ENCODE data around the gene TSC22D4. TPM values are rescaled to one million over a fixed set of nuclear protein-coding genes. Genes with fewer than 3 reads are reported as not detected.
A peak's percentile ranks its signal among the peaks of the same experiment; 100 is the strongest.
"Not testable (repeated sequence)": the region's sequence is repeated elsewhere in the genome, so short reads cannot be mapped to it uniquely, and the experiment has no call there.

TSC22D4 gene
- total and polyA plus RNA-seq, 9 of the 15 experiments (the other 6 are each of a cell fraction or from before 2014, with no cell fraction given) = 0.37 to 107 (median 28.7) TPM

DNA sequence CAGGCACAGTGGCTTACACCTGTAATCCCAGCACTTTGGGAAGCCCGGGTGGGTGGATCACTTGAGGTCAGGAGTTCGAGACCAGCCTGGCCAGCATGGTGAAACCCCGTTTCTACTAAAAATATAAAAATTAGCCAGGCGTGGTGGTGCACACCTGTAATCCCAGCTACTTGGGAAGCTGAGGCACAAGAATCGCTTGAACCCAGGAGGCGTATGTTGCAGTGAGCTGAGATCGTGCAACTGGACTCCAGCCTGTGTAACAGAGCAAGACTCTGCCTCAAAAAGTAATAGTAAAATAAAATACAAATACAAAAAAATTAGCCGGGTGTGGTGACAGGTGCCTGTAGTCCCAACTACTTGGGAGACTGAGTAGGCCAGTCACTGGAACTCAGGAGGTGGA is 40.3 kb downstream of the TSC22D4 start:
- Histone ChIP-seq H3K4me1 (replicated peaks in 1 of 2; ENCODE audit: control insufficient read depth in 2 of 2, insufficient read depth in 2 of 2, low read length in 2 of 2) (peaks cover 33 to 68% of the 10 kb centered on the region in 2 experiments), H3K36me3 (ENCODE audit: control insufficient read depth, insufficient read depth, low read length) (peaks cover 18% of the 10 kb centered on the region), H3K27ac (ENCODE audit: extremely low read depth, low read depth, low read length) (peak overlapping the region; percentile 83; the same call in 1 of the 3 replicates), H3K79me2 (ENCODE audit: control insufficient read depth, insufficient read depth, low read length) (peaks cover 28% of the 10 kb centered on the region), H2AFZ (ENCODE audit: low read depth, low read length) (peak overlapping the region; percentile 96; the same call in 1 of the 2 replicates)
- intact Hi-C loops (cut with micrococcal nuclease); BruUV-seq (replicated peaks); H3K4me3 ChIP-seq; ATAC-seq; CTCF ChIA-PET (ENCODE audit: low intra/inter-chr PET ratio); in situ Hi-C loops (cut with MboI); H4K20me1 ChIP-seq (replicated peaks; ENCODE audit: control insufficient read depth, insufficient read depth, low read length); H3K4me2 ChIP-seq (ENCODE audit: insufficient read depth, low read length); H3K9ac ChIP-seq (ENCODE audit: insufficient read depth in 1 of 2, low read depth in 2 of 2, low read length in 2 of 2); DNase-seq (ENCODE audit: extremely low read depth in 1 of 4, low spot score in 3 of 4); H3K27me3 ChIP-seq (ENCODE audit: control insufficient read depth in 2 of 2, insufficient read depth in 2 of 2, low read length in 2 of 2); H3K9me3 ChIP-seq (replicated peaks; ENCODE audit: control insufficient read depth, insufficient read depth, low read depth, low read length); H3K9me1 ChIP-seq (ENCODE audit: control insufficient read depth, insufficient read depth, low read length); FAIRE-seq: not testable (repeated sequence)
- POLR2A ChIA-PET = interaction anchor here (1.1 to 4.3 kb wide), 2 partner anchors 10 to 11 kb away, joined by 5 to 44 read pairs; partner anchors contain the start of genes MEPCE and ZCWPW1
- 83% methylated on average over 8 of the region's 8 CpGs for WGBS (ENCODE audit: insufficient coverage, low coverage, missing lambda C conversion rate)
- TF ChIP-seq, protein P1, sequence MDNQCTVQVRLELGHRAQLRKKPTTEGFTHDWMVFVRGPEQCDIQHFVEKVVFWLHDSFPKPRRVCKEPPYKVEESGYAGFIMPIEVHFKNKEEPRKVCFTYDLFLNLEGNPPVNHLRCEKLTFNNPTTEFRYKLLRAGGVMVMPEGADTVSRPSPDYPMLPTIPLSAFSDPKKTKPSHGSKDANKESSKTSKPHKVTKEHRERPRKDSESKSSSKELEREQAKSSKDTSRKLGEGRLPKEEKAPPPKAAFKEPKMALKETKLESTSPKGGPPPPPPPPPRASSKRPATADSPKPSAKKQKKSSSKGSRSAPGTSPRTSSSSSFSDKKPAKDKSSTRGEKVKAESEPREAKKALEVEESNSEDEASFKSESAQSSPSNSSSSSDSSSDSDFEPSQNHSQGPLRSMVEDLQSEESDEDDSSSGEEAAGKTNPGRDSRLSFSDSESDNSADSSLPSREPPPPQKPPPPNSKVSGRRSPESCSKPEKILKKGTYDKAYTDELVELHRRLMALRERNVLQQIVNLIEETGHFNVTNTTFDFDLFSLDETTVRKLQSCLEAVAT (IDR thresholded peaks at IDR 0.05) = peak in 1 of 2 experiments; percentile 70; a peak in 1 of 4 replicates
- peak; percentile 43; the same call in 1 of the 2 replicates for TF ChIP-seq BCOR (IDR thresholded peaks at IDR 0.05)

DNA sequence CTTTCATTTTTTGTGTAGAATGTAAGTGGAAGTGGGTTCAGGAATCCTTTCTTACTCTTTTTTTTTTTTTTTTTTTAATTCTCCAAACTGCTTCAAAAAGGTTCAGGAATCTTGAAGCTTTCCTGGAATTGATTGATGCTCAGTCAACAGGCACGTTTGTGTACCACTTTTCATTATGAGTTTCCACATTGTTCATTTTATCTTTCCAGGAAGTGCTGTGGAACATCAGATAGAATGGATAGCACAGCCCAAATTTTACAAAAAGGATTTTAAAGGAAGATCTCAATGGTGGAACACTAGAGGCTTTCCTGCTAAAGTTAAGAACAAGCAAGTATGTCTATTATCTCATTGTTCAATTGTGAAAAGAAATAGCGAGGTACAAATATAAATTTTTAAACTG is 40.8 kb downstream of the TSC22D4 start:
- TF ChIP-seq SOX6 (IDR thresholded peaks at IDR 0.05) (peak; percentile 72), NFATC3 (IDR thresholded peaks at IDR 0.05) (no peak), BRCA1 (IDR thresholded peaks at IDR 0.05) (no peak), BRCA1 (CRISPR knock-in tag; IDR thresholded peaks at IDR 0.05) (no peak), ELF1 (tag; IDR thresholded peaks at IDR 0.05) (peak; percentile 59), ZNF174 (CRISPR knock-in tag; IDR thresholded peaks at IDR 0.05) (no peak), MEIS2 (IDR thresholded peaks at IDR 0.05; ENCODE audit: partially characterized antibody) (peak; percentile 40), ATF1 (CRISPR knock-in tag; IDR thresholded peaks at IDR 0.05) (no peak), ATF1 (tag; IDR thresholded peaks at IDR 0.05) (no peak), STAT5B (CRISPR knock-in tag; IDR thresholded peaks at IDR 0.05) (no peak), ETV6 (IDR thresholded peaks at IDR 0.05; ENCODE audit: borderline replicate concordance in 1 of 2, low read depth in 2 of 2, low read length in 1 of 2) (no peak), ETV6 (CRISPR knock-in tag; IDR thresholded peaks at IDR 0.05; ENCODE audit: borderline replicate concordance) (no peak)
- TF ChIP-seq, protein P2, sequence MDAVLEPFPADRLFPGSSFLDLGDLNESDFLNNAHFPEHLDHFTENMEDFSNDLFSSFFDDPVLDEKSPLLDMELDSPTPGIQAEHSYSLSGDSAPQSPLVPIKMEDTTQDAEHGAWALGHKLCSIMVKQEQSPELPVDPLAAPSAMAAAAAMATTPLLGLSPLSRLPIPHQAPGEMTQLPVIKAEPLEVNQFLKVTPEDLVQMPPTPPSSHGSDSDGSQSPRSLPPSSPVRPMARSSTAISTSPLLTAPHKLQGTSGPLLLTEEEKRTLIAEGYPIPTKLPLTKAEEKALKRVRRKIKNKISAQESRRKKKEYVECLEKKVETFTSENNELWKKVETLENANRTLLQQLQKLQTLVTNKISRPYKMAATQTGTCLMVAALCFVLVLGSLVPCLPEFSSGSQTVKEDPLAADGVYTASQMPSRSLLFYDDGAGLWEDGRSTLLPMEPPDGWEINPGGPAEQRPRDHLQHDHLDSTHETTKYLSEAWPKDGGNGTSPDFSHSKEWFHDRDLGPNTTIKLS (IDR thresholded peaks at IDR 0.05; ENCODE audit: borderline replicate concordance, low read depth) = no peak
- in situ Hi-C loops (cut with MboI) = no loop called here
- peaks cover 34% of the 10 kb centered on the region for H3K79me2 ChIP-seq (ENCODE audit: control insufficient read depth, insufficient read depth, low read length)
- H3K9ac ChIP-seq (ENCODE audit: insufficient read depth in 1 of 2, low read depth in 2 of 2, low read length in 2 of 2) = peak overlapping the region in 1 of 2 experiments; percentile 72; a peak in 1 of 4 replicates
- H3K27me3 ChIP-seq (ENCODE audit: control insufficient read depth in 2 of 2, insufficient read depth in 2 of 2, low read length in 2 of 2) = no peaks in the 10 kb centered on the region
- 33% methylated on average over 2 of the region's 2 CpGs for WGBS (ENCODE audit: insufficient coverage, low coverage, missing lambda C conversion rate)
- DNase-seq (ENCODE audit: extremely low read depth in 1 of 4, low spot score in 3 of 4) (no peak), ATAC-seq (no peak), FAIRE-seq (no peak)
- peak overlapping the region; percentile 96; the same call in 2 of the 3 replicates for H3K27ac ChIP-seq (ENCODE audit: extremely low read depth, low read depth, low read length)
- no TSS peak for BruUV-seq (replicated peaks)
- peaks cover 35 to 68% of the 10 kb centered on the region in 2 experiments for H3K4me1 ChIP-seq (replicated peaks in 1 of 2; ENCODE audit: control insufficient read depth in 2 of 2, insufficient read depth in 2 of 2, low read length in 2 of 2)
- H2AFZ ChIP-seq (ENCODE audit: low read depth, low read length) = peak overlapping the region; percentile 61
- no peak overlapping the region for H3K4me2 ChIP-seq (ENCODE audit: insufficient read depth, low read length)
- no peaks in the 10 kb centered on the region for H3K9me3 ChIP-seq (replicated peaks; ENCODE audit: control insufficient read depth, insufficient read depth, low read depth, low read length)
- H3K4me3 ChIP-seq = no peak overlapping the region
- 0 out of 2 replicates have a peak, but pooled peaks cover 7% of the 10 kb centered on the region for H4K20me1 ChIP-seq (replicated peaks; ENCODE audit: control insufficient read depth, insufficient read depth, low read length)
- no peaks in the 10 kb centered on the region for H3K9me1 ChIP-seq (ENCODE audit: control insufficient read depth, insufficient read depth, low read length)
- intact Hi-C loops (cut with micrococcal nuclease) = no loop called here
- ChIA-PET POLR2A (interaction anchor here (0.6 to 4.3 kb wide), 3 partner anchors 9 to 312 kb away, joined by 3 to 44 read pairs (median 4); partner anchors contain the start of genes MBLAC1, MEPCE and ZCWPW1), CTCF (ENCODE audit: low intra/inter-chr PET ratio) (interaction anchor here (0.6 kb wide), 1 partner anchor 678 kb away, joined by 8 read pairs; no protein-coding TSS in a partner anchor)
- peaks cover 23% of the 10 kb centered on the region for H3K36me3 ChIP-seq (ENCODE audit: control insufficient read depth, insufficient read depth, low read length)

All from K562 (cell line).